Activated T-helper 1 cell treated with anti-CD3 and anti-CD28 coated beads, Interleukin-12 subunit alpha, Interleukin-12 subunit beta, Interleukin-2, Interleukin-4 antibody, amounts not matched to agents 30 ng/mL and 10 ng/mL and 1 ng/mL, durations not matched to agents 14 hours and 24 hours and 36 hours (primary cell): Measurements from ENCODE around the gene TGM6. TPM values are rescaled to one million over a fixed set of nuclear protein-coding genes. Genes with fewer than 3 reads are reported as not detected.

Experiments
- DNase-seq: peaks from one replicate; pipeline ENCODE4 v3.0.0; 2021; ENCODE audit warnings: low spot score
- H3K27ac Mint-ChIP-seq: one replicate; pipeline ENCODE4 v1.8.0; 2021; ENCODE audit warnings: mild to moderate bottlenecking, mixed read lengths
- H3K27me3 Mint-ChIP-seq: one replicate; pipeline ENCODE4 v1.8.0; 2022; ENCODE audit warnings: mild to moderate bottlenecking, moderate library complexity, mixed read lengths; ENCODE audit not compliant: insufficient read depth
- H3K36me3 Mint-ChIP-seq: one replicate; pipeline ENCODE4 v1.8.0; 2021; ENCODE audit warnings: low read depth, mixed read lengths
- H3K4me1 Mint-ChIP-seq: one replicate; pipeline ENCODE4 v1.8.0; 2021; ENCODE audit warnings: low read depth, mixed read lengths
- H3K4me3 Mint-ChIP-seq: one replicate; pipeline ENCODE4 v1.8.0; 2021; ENCODE audit warnings: mild to moderate bottlenecking, moderate library complexity, mixed read lengths
- H3K9me3 Mint-ChIP-seq: one replicate; pipeline ENCODE4 v1.8.0; 2021; ENCODE audit warnings: mixed read lengths
- intact Hi-C: fragments of 100-400 bp; cut with micrococcal nuclease; formaldehyde crosslinking; loops from one replicate; pipeline ENCODE4 v1.15.1; 2024
- total RNA-seq: library from RNA; stranded (reverse); gene quantifications from 2 replicates; pipeline ENCODE4 v1.2.3, GENCODE V29; 2022

The TGM6 gene
- total RNA-seq, 1 donor from 2014 or later, result not detected

DNA sequence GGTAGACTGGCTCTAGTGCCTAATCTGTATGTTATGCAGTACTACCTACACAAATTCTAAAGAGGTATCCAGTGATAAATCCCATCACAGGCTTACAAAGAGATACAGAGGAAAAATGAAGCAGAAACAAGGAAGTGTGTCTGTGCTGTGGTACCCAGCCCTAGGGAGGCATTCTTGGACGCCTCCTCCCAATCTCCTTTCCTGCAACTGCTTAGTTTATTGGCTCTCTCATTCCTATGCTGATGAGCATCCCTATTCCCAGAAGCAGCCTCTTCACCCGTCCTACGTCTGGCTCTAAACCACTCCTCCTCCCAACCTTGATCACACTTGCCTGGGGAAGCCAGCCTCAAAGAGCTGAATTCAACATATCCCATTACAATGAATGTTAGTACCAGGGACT is 34.5 kb upstream of the TGM6 start:
- H3K36me3 Mint-ChIP-seq, result no peaks in the 10 kb centered on the region
- no peaks in the 10 kb centered on the region for H3K9me3 Mint-ChIP-seq
- H3K4me1 Mint-ChIP-seq, result no peaks in the 10 kb centered on the region
- intact Hi-C loops, result loop anchor here (2.0 kb wide), 1 partner anchor 381 kb away; no protein-coding TSS in a partner anchor
- peaks cover 29% of the 10 kb centered on the region for H3K27me3 Mint-ChIP-seq
- no peak overlapping the region for H3K4me3 Mint-ChIP-seq
- DNase-seq, result no peak
- H3K27ac Mint-ChIP-seq, result no peak overlapping the region

DNA sequence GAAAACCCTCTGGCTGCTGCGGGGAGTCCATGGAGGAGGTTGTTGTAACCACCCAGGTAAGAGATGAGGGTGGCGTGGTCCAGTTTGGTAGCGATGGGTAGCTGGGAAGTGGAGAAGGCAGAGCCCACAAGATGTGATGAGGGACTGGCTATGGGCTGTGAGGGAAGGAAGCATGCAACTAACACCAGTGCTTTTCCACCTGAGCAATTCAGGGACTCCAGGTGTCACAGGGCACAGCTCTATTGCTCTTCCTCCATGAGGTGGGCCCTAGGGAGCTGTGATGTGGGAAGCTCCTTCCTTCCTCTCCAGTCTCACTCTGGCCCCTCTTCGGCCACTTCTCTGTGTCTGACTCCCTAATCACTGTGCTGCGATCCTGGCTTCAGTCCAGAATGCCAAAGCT is 32.4 kb upstream of the TGM6 start:
- Mint-ChIP-seq H3K4me3 (no peak overlapping the region), H3K27ac (no peak overlapping the region), H3K9me3 (no peaks in the 10 kb centered on the region), H3K36me3 (no peaks in the 10 kb centered on the region), H3K4me1 (peaks cover 9% of the 10 kb centered on the region), H3K27me3 (peaks cover 29% of the 10 kb centered on the region)
- DNase-seq, result no peak
- intact Hi-C loops, result no loop called here

DNA sequence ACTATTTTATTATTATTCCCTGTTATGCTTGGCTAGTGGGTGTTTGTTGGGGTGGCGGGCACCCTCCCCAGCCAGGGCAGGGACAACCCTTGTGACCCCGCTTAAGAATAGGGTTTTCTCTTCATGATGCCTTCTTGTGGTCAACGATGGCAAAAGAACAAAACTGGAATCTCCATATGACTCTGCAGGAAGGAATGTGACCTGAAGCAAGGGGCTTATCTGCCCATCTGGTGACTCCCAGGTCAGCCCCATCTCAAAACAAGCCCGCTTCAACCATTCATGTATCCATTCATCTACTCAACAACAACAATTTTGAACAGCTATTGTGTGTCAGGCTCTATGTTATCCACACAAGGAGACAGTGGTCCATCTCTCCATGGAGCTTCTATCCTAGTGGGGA is 30.9 kb upstream of the TGM6 start:
- H3K4me3 Mint-ChIP-seq, result no peak overlapping the region
- H3K9me3 Mint-ChIP-seq, result no peaks in the 10 kb centered on the region
- peaks cover 38% of the 10 kb centered on the region for H3K27me3 Mint-ChIP-seq
- no peak overlapping the region for H3K27ac Mint-ChIP-seq
- peaks cover 9% of the 10 kb centered on the region for H3K4me1 Mint-ChIP-seq
- intact Hi-C loops, result no loop called here
- DNase-seq, result no peak
- H3K36me3 Mint-ChIP-seq, result no peaks in the 10 kb centered on the region

DNA sequence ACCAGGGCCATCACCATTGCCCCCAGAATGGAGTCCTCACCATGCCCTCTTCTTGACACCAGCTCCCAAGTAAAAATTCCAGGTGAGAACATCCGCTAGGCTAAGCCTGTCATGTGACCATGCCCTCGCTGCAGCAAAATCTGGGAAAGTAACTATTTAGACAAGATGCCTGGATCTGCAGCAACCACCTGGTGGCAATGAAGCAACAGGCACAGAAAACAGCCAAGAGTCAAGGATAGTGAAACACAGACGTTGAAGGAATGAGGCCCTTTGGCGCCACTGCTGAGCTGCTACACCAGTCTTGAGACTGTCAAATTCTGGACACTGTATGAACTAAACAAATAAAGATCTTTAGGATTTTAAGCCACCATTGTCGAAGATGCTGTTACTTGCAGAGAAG is 30.1 kb upstream of the TGM6 start:
- H3K4me3 Mint-ChIP-seq, result no peak overlapping the region
- DNase-seq, result no peak
- H3K27ac Mint-ChIP-seq, result no peak overlapping the region
- intact Hi-C loops, result loop anchor here (1.0 kb wide), 1 partner anchor 104 kb away; no protein-coding TSS in a partner anchor
- H3K36me3 Mint-ChIP-seq, result no peaks in the 10 kb centered on the region
- H3K9me3 Mint-ChIP-seq, result no peaks in the 10 kb centered on the region
- peaks cover 9% of the 10 kb centered on the region for H3K4me1 Mint-ChIP-seq
- H3K27me3 Mint-ChIP-seq, result peaks cover 44% of the 10 kb centered on the region

DNA sequence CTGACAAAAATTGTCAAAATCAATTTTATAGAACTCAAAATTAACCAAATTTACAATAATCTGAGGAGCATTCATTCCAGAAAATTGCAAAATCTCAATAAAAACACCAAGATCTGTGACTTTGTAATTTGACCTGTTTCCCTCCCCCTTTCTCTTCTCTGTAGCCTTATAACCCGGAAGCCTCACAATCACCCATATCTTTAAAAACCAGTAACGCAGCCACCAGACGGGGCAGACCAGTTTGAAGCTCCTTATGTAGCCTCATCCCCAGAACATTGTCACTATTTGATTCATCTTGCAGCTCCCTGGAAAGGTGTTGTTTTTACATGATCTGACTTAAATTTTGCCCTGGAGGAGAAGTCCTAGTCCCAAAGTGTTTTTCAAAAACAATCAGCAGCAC is 27.5 kb upstream of the TGM6 start:
- no peak overlapping the region for H3K4me3 Mint-ChIP-seq
- H3K36me3 Mint-ChIP-seq, result no peaks in the 10 kb centered on the region
- no peak for DNase-seq
- intact Hi-C loops, result no loop called here
- peaks cover 9% of the 10 kb centered on the region for H3K4me1 Mint-ChIP-seq
- no peak overlapping the region for H3K27ac Mint-ChIP-seq
- no peaks in the 10 kb centered on the region for H3K9me3 Mint-ChIP-seq
- H3K27me3 Mint-ChIP-seq, result peaks cover 45% of the 10 kb centered on the region

DNA sequence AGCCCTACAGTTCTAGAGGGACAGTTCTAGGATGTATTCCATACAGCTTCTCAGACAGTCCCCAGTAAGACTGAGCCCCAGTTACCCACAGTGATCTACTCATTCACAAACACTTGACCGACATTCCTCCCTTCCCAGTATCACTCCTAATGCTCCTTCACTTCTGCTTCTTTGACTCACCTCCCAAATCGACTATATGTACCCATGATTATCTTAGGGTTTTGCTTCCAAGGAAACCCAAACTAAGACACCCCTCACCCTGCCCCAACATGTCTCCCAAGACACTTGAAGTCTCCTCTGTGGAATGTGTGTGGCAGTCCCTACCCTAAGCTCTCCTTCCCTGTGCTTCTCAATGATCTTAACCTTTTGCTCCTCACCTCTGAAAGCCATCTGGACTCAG is 23.6 kb upstream of the TGM6 start:
- Mint-ChIP-seq H3K4me1 (peaks cover 3% of the 10 kb centered on the region), H3K4me3 (no peak overlapping the region), H3K36me3 (no peaks in the 10 kb centered on the region), H3K27me3 (peaks cover 44% of the 10 kb centered on the region), H3K27ac (no peak overlapping the region), H3K9me3 (no peaks in the 10 kb centered on the region)
- no peak for DNase-seq
- intact Hi-C loops, result no loop called here

DNA sequence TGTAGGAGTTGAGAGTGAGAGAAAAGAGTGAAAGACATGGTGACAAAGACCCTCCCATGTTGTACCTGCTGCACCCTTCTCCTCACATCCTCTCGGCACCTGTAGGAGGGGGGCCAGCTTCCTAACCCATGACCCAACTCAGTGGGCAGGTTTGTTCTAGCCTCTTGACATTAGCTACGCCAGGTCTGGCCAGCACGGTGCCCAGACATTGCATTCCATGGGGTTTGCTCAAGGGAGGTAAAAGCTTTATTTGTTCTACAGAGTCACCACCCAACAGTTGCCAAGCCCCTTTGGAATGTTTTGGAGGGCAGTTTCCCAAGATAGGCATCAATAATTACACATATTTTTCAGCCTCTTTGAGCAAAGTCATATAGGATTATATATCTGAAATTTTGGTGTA is 22.7 kb upstream of the TGM6 start:
- H3K36me3 Mint-ChIP-seq, result no peaks in the 10 kb centered on the region
- intact Hi-C loops, result no loop called here
- no peaks in the 10 kb centered on the region for H3K9me3 Mint-ChIP-seq
- H3K27me3 Mint-ChIP-seq, result peaks cover 42% of the 10 kb centered on the region
- DNase-seq, result no peak
- H3K27ac Mint-ChIP-seq, result no peak overlapping the region
- no peak overlapping the region for H3K4me3 Mint-ChIP-seq
- H3K4me1 Mint-ChIP-seq, result no peaks in the 10 kb centered on the region

DNA sequence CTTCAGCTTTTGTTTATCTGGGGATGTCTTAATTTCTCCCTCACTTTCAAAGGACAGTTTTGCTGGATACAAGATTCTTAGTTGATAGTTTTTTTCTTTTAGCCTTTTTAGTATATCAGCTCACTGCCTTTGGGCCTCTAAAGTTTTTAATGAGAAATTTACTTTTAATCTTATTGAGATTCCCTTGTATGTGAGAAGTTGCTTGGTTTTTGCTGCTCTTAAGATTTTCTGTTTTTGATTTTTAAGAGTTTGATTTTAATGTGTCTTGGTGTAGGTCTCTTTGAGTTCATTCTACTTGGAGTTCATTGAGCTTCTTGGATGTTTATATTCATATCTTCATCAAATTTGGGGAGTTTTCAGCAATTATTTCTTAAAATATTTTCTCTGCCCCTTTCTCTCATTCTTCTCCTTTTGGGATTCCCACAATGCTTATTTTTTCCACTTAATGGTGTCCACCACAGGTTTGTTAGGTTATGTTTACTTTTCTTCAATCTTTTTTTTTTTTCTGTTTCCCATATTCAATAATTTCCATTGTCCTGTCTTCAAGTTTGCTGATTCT is 19.6 kb upstream of the TGM6 start:
- H3K9me3 Mint-ChIP-seq, result no peaks in the 10 kb centered on the region
- no peaks in the 10 kb centered on the region for H3K4me1 Mint-ChIP-seq
- intact Hi-C loops, result no loop called here
- no peaks in the 10 kb centered on the region for H3K36me3 Mint-ChIP-seq
- DNase-seq, result no peak
- H3K4me3 Mint-ChIP-seq, result no peak overlapping the region
- H3K27ac Mint-ChIP-seq, result no peak overlapping the region
- peaks cover 26% of the 10 kb centered on the region for H3K27me3 Mint-ChIP-seq

DNA sequence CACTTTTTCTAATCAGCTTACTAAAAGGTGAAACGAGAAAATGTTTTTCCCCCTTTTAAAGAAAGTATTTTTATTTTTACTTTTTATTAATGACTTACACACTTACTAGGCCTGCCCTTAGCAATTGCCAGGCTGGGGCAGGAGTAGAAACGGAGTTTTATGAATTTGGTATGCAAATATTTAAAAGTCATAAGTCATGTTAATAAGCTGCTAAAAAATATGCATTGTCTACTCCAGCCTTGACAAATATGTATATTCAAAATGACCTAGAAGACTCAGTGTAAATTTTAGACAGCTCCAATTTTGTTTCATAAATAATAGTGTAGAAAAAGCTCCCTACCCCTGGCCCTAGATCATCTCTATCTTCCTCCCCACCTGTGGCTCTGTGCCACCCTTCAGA is 17.5 kb upstream of the TGM6 start:
- Mint-ChIP-seq H3K4me3 (no peak overlapping the region), H3K27me3 (peaks cover 23% of the 10 kb centered on the region)
- intact Hi-C loops, result no loop called here

DNA sequence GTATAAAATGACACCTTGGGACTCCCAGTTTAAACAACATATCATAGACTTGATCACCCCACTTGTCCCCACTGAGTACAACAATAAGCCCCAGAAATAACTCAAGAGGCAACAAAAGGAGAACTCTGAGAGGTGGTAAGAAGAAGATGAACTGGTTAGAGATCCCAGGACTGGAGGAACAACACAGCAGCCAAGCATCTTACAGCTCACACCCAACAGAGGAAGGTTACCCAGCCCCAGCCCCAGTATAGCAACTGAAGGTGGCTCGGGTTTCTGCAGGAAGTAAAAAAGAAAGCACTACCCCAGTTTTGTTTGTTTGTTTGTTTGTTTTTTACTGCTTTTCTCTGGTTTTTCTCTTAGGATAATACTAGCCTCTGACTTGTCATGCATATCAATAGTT is 17.1 kb upstream of the TGM6 start:
- Mint-ChIP-seq H3K27ac (no peak overlapping the region), H3K27me3 (peaks cover 27% of the 10 kb centered on the region), H3K4me3 (no peak overlapping the region), H3K36me3 (no peaks in the 10 kb centered on the region), H3K4me1 (no peaks in the 10 kb centered on the region), H3K9me3 (no peaks in the 10 kb centered on the region)
- DNase-seq, result no peak
- intact Hi-C loops, result no loop called here

More for the DNA sequence above, 17.5 kb upstream of the TGM6 start:
- Mint-ChIP-seq H3K27ac (no peak overlapping the region), H3K36me3 (no peaks in the 10 kb centered on the region), H3K9me3 (no peaks in the 10 kb centered on the region), H3K4me1 (no peaks in the 10 kb centered on the region)
- no peak for DNase-seq

DNA sequence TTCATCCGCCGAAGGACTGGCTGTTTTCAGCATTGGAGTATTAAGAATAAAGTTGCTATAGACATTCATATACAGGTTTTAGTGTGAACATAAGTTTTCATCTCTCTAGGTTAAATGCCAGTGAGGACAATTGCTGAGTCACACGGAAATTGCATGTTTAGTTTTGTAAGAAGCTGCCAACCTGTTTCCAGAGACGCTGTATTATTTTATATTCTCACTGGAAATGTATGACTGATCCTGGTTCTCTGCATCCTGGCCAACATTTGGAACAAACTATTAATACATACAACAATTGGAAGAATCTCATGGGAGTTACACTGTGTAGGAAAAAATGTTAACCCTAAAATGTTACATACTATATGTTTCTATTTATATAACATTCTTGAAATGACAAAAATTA is 16.7 kb upstream of the TGM6 start:
- Mint-ChIP-seq H3K4me1 (no peaks in the 10 kb centered on the region), H3K27ac (no peak overlapping the region), H3K4me3 (no peak overlapping the region), H3K36me3 (no peaks in the 10 kb centered on the region), H3K9me3 (no peaks in the 10 kb centered on the region), H3K27me3 (peaks cover 28% of the 10 kb centered on the region)
- no peak for DNase-seq
- intact Hi-C loops, result no loop called here

DNA sequence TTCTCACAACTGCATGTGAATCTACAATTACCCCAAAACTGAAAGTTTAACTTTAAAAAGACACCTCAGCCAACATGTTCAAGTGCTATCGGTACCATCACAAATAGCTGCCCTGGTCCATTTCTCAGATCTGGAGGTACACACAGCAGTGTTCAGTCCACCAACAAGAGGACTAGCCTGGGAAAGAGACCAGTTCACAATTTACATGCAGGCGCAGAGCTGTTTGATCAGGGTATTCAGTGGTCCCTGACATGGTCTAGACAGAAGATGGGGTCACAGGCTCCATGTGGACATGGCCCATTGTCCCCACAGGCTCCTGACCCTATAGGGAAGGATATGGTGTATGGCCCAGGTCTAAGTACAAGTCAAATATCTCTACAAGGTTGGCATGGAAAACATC is 15.6 kb upstream of the TGM6 start:
- no peak for DNase-seq
- Mint-ChIP-seq H3K36me3 (no peaks in the 10 kb centered on the region), H3K4me1 (no peaks in the 10 kb centered on the region), H3K4me3 (no peak overlapping the region), H3K27me3 (peaks cover 30% of the 10 kb centered on the region), H3K9me3 (no peaks in the 10 kb centered on the region), H3K27ac (no peak overlapping the region)
- intact Hi-C loops, result no loop called here

DNA sequence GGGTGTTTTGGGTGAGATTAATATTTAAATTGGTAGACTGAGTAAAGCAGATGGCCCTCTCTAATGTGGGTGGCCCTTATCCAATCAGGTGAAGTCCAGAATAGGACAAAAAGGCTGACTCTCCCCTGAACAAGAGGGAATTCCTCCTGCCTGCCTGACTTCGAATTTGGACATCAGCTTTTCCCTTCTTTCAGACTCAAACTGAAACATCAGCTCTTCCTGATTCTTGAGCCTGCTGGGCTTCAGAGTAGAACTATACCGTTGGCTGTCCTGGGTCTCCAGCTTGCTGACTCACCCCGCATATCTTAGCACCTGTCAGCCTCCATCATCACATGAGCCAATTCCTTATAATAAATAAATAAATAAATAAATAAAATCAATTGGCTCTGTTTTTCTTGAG is 15.0 kb upstream of the TGM6 start:
- no peak overlapping the region for H3K4me3 Mint-ChIP-seq
- no peak for DNase-seq
- no peak overlapping the region for H3K27ac Mint-ChIP-seq
- intact Hi-C loops, result no loop called here
- no peaks in the 10 kb centered on the region for H3K36me3 Mint-ChIP-seq
- H3K9me3 Mint-ChIP-seq, result no peaks in the 10 kb centered on the region
- H3K4me1 Mint-ChIP-seq, result no peaks in the 10 kb centered on the region
- H3K27me3 Mint-ChIP-seq, result peaks cover 29% of the 10 kb centered on the region

DNA sequence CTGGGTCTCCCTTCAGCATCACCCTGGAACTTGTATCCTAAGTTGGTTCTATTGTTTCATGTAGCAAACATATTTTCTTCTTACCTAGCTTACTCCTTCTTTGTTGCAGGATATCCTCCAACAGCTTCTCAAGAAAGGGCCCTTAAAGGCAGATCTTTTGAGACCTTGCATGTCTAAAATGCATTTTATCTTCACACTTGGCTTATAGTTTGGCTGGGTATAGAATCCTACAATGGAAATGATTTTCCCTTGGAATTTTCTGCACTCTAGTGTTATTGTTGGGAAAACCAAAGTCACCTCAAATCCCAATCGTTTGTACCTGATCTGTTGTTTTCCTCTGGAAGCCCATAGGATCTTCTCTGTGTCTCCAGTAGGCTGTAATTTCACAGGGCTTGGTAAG is 12.1 kb upstream of the TGM6 start:
- Mint-ChIP-seq H3K4me1 (no peaks in the 10 kb centered on the region), H3K9me3 (no peaks in the 10 kb centered on the region), H3K4me3 (no peak overlapping the region), H3K36me3 (no peaks in the 10 kb centered on the region), H3K27ac (no peak overlapping the region), H3K27me3 (peaks cover 37% of the 10 kb centered on the region)
- DNase-seq, result no peak
- intact Hi-C loops, result no loop called here
